H9 (cell line): ENCODE results near the gene RAD51. TPM values are rescaled to one million over a fixed set of nuclear protein-coding genes. Genes with fewer than 3 reads are reported as not detected.
A peak's percentile ranks its signal among the peaks of the same experiment; 100 is the strongest.

Source experiments
- DNase-seq: peaks from one replicate; pipeline ENCODE4 v3.0.0-alpha.2; 2017
- H2AFZ ChIP-seq: one replicate; pipeline ENCODE4 v1.6.1; 2013; ENCODE audit warnings: mild to moderate bottlenecking, low read length, control low read depth, moderate library complexity
- H2AK5ac ChIP-seq: 2 replicates; pipeline ENCODE4 v1.6.1; 2013; ENCODE audit warnings: low read length, control low read depth, mixed read lengths; ENCODE audit not compliant: insufficient read length
- H2BK120ac ChIP-seq: one replicate; pipeline ENCODE4 v1.6.1; 2013; ENCODE audit warnings: low read depth, mild to moderate bottlenecking, low read length, control low read depth, inconsistent platforms; ENCODE audit not compliant: poor library complexity, severe bottlenecking
- H2BK12ac ChIP-seq: 2 replicates; pipeline ENCODE4 v1.6.1; 2013; ENCODE audit warnings: low read length, control low read depth, mixed read lengths, low read depth; ENCODE audit not compliant: insufficient read length
- H2BK15ac ChIP-seq: 2 replicates; pipeline ENCODE4 v1.6.1; 2013; ENCODE audit warnings: low read depth, low read length, control low read depth
- H2BK20ac ChIP-seq: one replicate; pipeline ENCODE4 v1.6.1; 2013; ENCODE audit warnings: low read depth, mild to moderate bottlenecking, low read length, control low read depth, inconsistent platforms; ENCODE audit not compliant: poor library complexity, severe bottlenecking
- H2BK5ac ChIP-seq: 2 replicates; pipeline ENCODE4 v1.6.1; 2013; ENCODE audit warnings: low read length, control low read depth, mixed read lengths; ENCODE audit not compliant: insufficient read length
- H3K14ac ChIP-seq: 2 replicates; pipeline ENCODE4 v1.6.1; 2013; ENCODE audit warnings: low read length, control low read depth; ENCODE audit not compliant: insufficient read depth
- H3K18ac ChIP-seq: 2 replicates; pipeline ENCODE4 v1.6.1; 2013; ENCODE audit warnings: low read depth, mild to moderate bottlenecking, mixed read lengths, low read length, control low read depth; ENCODE audit not compliant: insufficient read length
- H3K23ac ChIP-seq: 2 replicates; pipeline ENCODE4 v1.6.1; 2013; ENCODE audit warnings: low read length, control low read depth, mixed read lengths, low read depth; ENCODE audit not compliant: insufficient read length
- H3K23me2 ChIP-seq: 2 replicates; pipeline ENCODE4 v1.6.1; 2013; ENCODE audit warnings: low read depth, mild to moderate bottlenecking, mixed read lengths, low read length, control low read depth; ENCODE audit not compliant: insufficient read length, poor library complexity, severe bottlenecking
- H3K27ac ChIP-seq: 2 replicates; pipeline ENCODE4 v1.5.1; 2013; ENCODE audit warnings: low read length, control low read depth, mixed read lengths, low read depth; ENCODE audit not compliant: insufficient read length
- H3K27me3 ChIP-seq: 2 replicates; pipeline ENCODE4 v1.6.1; 2013; ENCODE audit warnings: low read length, control low read depth, inconsistent platforms; ENCODE audit not compliant: insufficient read depth
- H3K4ac ChIP-seq: 2 replicates; pipeline ENCODE4 v1.6.1; 2013; ENCODE audit warnings: low read depth, mild to moderate bottlenecking, control low read depth, inconsistent platforms, low read length, moderate library complexity
- H3K4me1 ChIP-seq: 2 replicates; pipeline ENCODE4 v1.6.1; 2013; ENCODE audit warnings: low read length, control low read depth, inconsistent platforms; ENCODE audit not compliant: insufficient read depth
- H3K4me2 ChIP-seq: 2 replicates; pipeline ENCODE4 v1.6.1; 2013; ENCODE audit warnings: low read length, control low read depth, mixed read lengths; ENCODE audit not compliant: insufficient read length, insufficient read depth
- H3K56ac ChIP-seq: 2 replicates; pipeline ENCODE4 v1.6.1; 2013; ENCODE audit warnings: low read depth, mild to moderate bottlenecking, mixed read lengths, low read length, control low read depth; ENCODE audit not compliant: insufficient read length
- H3K79me1 ChIP-seq: 2 replicates; pipeline ENCODE4 v1.6.1; 2013; ENCODE audit warnings: low read depth, mild to moderate bottlenecking, moderate library complexity, low read length, control low read depth, inconsistent platforms; ENCODE audit not compliant: insufficient read depth, poor library complexity, severe bottlenecking
- H3K79me2 ChIP-seq: 2 replicates; pipeline ENCODE4 v1.6.1; 2013; ENCODE audit warnings: low read length, control low read depth, inconsistent platforms; ENCODE audit not compliant: insufficient read depth
- H3K9ac ChIP-seq: 2 replicates; pipeline ENCODE4 v1.6.1; 2013; ENCODE audit warnings: low read length, control low read depth, mixed read lengths; ENCODE audit not compliant: insufficient read length; ENCODE audit errors: extremely low read depth
- H3K9me3 ChIP-seq: one replicate; pipeline ENCODE4 v1.6.1; 2013; ENCODE audit warnings: low read depth, low read length, inconsistent platforms; ENCODE audit not compliant: control insufficient read depth
- H3T11ph ChIP-seq: one replicate; pipeline ENCODE4 v1.6.1; 2013; ENCODE audit warnings: mild to moderate bottlenecking, low read length, control low read depth, inconsistent platforms
- H4K20me1 ChIP-seq: one replicate; pipeline ENCODE4 v1.6.1; 2013; ENCODE audit not compliant: control insufficient read depth, insufficient read length, insufficient read depth
- H4K5ac ChIP-seq: 2 replicates; pipeline ENCODE4 v1.6.1; 2013; ENCODE audit warnings: low read depth, mild to moderate bottlenecking, mixed read lengths, low read length, control low read depth; ENCODE audit not compliant: insufficient read length
- H4K8ac ChIP-seq: replicated peaks from 2 replicates; pipeline ENCODE4 v1.6.1; 2013; ENCODE audit warnings: low read length, control low read depth, mixed read lengths, low read depth; ENCODE audit not compliant: insufficient read length
- H4K91ac ChIP-seq: 2 replicates; pipeline ENCODE4 v1.6.1; 2013; ENCODE audit warnings: low read depth, mild to moderate bottlenecking, moderate library complexity, mixed read lengths, low read length, control low read depth; ENCODE audit not compliant: insufficient read length
- H3K27ac Mint-ChIP-seq, 3 experiments: 2 replicates in 2 of 3; 3 replicates in 1 of 3; pipeline ENCODE4 v1.8.0; 2020 to 2021; ENCODE audit warnings: mixed read lengths in 3 of 3, mild to moderate bottlenecking in 1 of 3, moderate library complexity in 1 of 3
- H3K27me3 Mint-ChIP-seq: 2 replicates; pipeline ENCODE4 v1.8.0; 2021; ENCODE audit warnings: low read depth, mild to moderate bottlenecking, moderate library complexity, mixed read lengths
- H3K36me3 Mint-ChIP-seq, 3 experiments: 2 replicates in 2 of 3; 3 replicates in 1 of 3; pipeline ENCODE4 v1.8.0; 2020 to 2021; ENCODE audit warnings: low read depth in 3 of 3, mixed read lengths in 3 of 3; ENCODE audit not compliant: insufficient read depth in 1 of 3
- H3K4me1 Mint-ChIP-seq, 2 experiments: 2 replicates each; pipeline ENCODE4 v1.8.0; 2020; ENCODE audit warnings: mixed read lengths in 2 of 2
- H3K4me3 Mint-ChIP-seq, 2 experiments: 2 replicates in 1 of 2; 3 replicates in 1 of 2; pipeline ENCODE4 v1.8.0; 2020 to 2021; ENCODE audit warnings: mild to moderate bottlenecking in 2 of 2, mixed read lengths in 2 of 2, moderate library complexity in 1 of 2
- H3K9me3 Mint-ChIP-seq, 2 experiments: 2 replicates in 1 of 2; 3 replicates in 1 of 2; pipeline ENCODE4 v1.8.0; 2020; ENCODE audit warnings: mild to moderate bottlenecking in 2 of 2, mixed read lengths in 2 of 2, moderate library complexity in 1 of 2
- CTCF ChIP-seq: fragments of 200-600 bp; sonication (generic); conservative IDR thresholded peaks from 3 replicates; pipeline ENCODE4 v1.8.0; 2021; ENCODE audit warnings: antibody characterized with exemption, mild to moderate bottlenecking
- WGBS: extraction: QIAGEN DNeasy Blood & Tissue Kit; methylation state at CpG from one replicate; pipeline ENCODE4 v1.1.7; 2013; ENCODE audit warnings: missing lambda C conversion rate, low lambda C conversion rate, mixed read lengths; ENCODE audit not compliant: insufficient read length; ENCODE audit errors: extremely low coverage; 5-methylcytosine and 5-hydroxymethylcytosine counted together
- total RNA-seq: library from RNA; stranded (reverse); gene quantifications from 2 replicates; pipeline ENCODE4 v1.2.1, GENCODE V29; 2021

RAD51 gene
- total RNA-seq, 1 experiment from 2014 or later = 39.2 TPM

GRCh38 chr15:40746916-40747418, 52.0 kb downstream of the RAD51 start:
- H3K36me3 Mint-ChIP-seq = peaks cover 5 to 34% (median 26%) of the 10 kb centered on the region in 3 experiments; a peak in 5 of 7 replicates

More at GRCh38 chr15:40746916-40747418, 52.0 kb downstream of the RAD51 start:
- no peak overlapping the region for H2BK120ac ChIP-seq
- Mint-ChIP-seq H3K4me3 (no peak overlapping the region), H3K4me1 (peaks cover 2 to 9% of the 10 kb centered on the region in 2 experiments; a peak in 3 of 4 replicates), H3K27me3 (no peaks in the 10 kb centered on the region), H3K9me3 (no peaks in the 10 kb centered on the region), H3K27ac (peak overlapping the region in 2 of 3 experiments; percentile 27 to 51; a peak in 1 of 7 replicates)
- no peak overlapping the region for H2BK5ac ChIP-seq
- no peak overlapping the region for H3T11ph ChIP-seq
- H3K56ac ChIP-seq = no peak overlapping the region
- H3K18ac ChIP-seq = no peak overlapping the region
- no peak overlapping the region for H3K14ac ChIP-seq
- H3K23me2 ChIP-seq = no peaks in the 10 kb centered on the region
- H4K8ac ChIP-seq = no peak overlapping the region
- H3K9me3 ChIP-seq = no peaks in the 10 kb centered on the region
- H3K79me2 ChIP-seq = no peaks in the 10 kb centered on the region
- no peak overlapping the region for H2BK15ac ChIP-seq
- H4K91ac ChIP-seq = no peak overlapping the region
- no peak overlapping the region for H3K4ac ChIP-seq
- H4K5ac ChIP-seq = no peak overlapping the region
- H3K4me2 ChIP-seq = no peak overlapping the region
- H2BK12ac ChIP-seq = no peak overlapping the region
- H4K20me1 ChIP-seq = no peaks in the 10 kb centered on the region
- no peak overlapping the region for H2BK20ac ChIP-seq
- H2AK5ac ChIP-seq = no peak overlapping the region
- no peak for DNase-seq
- no peaks in the 10 kb centered on the region for H3K79me1 ChIP-seq
- H3K27me3 ChIP-seq = no peaks in the 10 kb centered on the region
- TF ChIP-seq CTCF = no peak
- H2AFZ ChIP-seq = no peak overlapping the region
- H3K4me1 ChIP-seq = no peaks in the 10 kb centered on the region
- H3K27ac ChIP-seq = no peak overlapping the region
- H3K23ac ChIP-seq = no peak overlapping the region
- H3K9ac ChIP-seq = no peak overlapping the region
- no CpG with 5 or more reads among the region's 3 CpGs for WGBS
